ENCODE measurements around the gene CRACDL.

CRACDL gene

GRCh38 chr2:98799375-98800329 is 136.4 kb downstream of the CRACDL start:
- no peak for DNase-seq

GRCh38 chr2:98796775-98797544 is 139.1 kb downstream of the CRACDL start:
- no peak for DNase-seq

- DNase-seq, result no peak
These were observed 139.9 kb downstream of the CRACDL start for GRCh38 chr2:98795891-98796676.

- no peak for DNase-seq
These were observed 141.9 kb downstream of the CRACDL start for GRCh38 chr2:98793897-98794830.

GRCh38 chr2:98793275-98793674 is 142.8 kb downstream of the CRACDL start:
- no peak for DNase-seq

GRCh38 chr2:98790221-98790620 is 145.8 kb downstream of the CRACDL start:
- DNase-seq, result no peak

- DNase-seq, result no peak
These were observed 148.3 kb downstream of the CRACDL start for GRCh38 chr2:98787700-98788099.

GRCh38 chr2:98786179-98786578 is 149.8 kb downstream of the CRACDL start:
- no peak for DNase-seq

- DNase-seq, result no peak
These were observed 153.5 kb downstream of the CRACDL start for GRCh38 chr2:98782570-98782969.

GRCh38 chr2:98781822-98782221 is 154.2 kb downstream of the CRACDL start:
- no peak for DNase-seq

GRCh38 chr2:98778741-98779483 is 157.1 kb downstream of the CRACDL start:
- DNase-seq, result no peak

- no peak for DNase-seq
These were observed 157.9 kb downstream of the CRACDL start for GRCh38 chr2:98778151-98778550.

GRCh38 chr2:98777710-98778109 is 158.3 kb downstream of the CRACDL start:
- no peak for DNase-seq

GRCh38 chr2:98777076-98777475 is 158.9 kb downstream of the CRACDL start:
- DNase-seq, result no peak

GRCh38 chr2:98776136-98776535 is 159.9 kb downstream of the CRACDL start:
- DNase-seq, result no peak

GRCh38 chr2:98775146-98775986 is 160.7 kb downstream of the CRACDL start:
- DNase-seq, result no peak

GRCh38 chr2:98773907-98774306 is 162.1 kb downstream of the CRACDL start:
- DNase-seq, result no peak

- DNase-seq, result no peak
These were observed 162.9 kb downstream of the CRACDL start for GRCh38 chr2:98773169-98773568.

- no peak for DNase-seq
These were observed 163.5 kb downstream of the CRACDL start for GRCh38 chr2:98772536-98772935.
